Measurements from ENCODE around the gene PDSS2.

- TF ChIP-seq, protein P1, sequence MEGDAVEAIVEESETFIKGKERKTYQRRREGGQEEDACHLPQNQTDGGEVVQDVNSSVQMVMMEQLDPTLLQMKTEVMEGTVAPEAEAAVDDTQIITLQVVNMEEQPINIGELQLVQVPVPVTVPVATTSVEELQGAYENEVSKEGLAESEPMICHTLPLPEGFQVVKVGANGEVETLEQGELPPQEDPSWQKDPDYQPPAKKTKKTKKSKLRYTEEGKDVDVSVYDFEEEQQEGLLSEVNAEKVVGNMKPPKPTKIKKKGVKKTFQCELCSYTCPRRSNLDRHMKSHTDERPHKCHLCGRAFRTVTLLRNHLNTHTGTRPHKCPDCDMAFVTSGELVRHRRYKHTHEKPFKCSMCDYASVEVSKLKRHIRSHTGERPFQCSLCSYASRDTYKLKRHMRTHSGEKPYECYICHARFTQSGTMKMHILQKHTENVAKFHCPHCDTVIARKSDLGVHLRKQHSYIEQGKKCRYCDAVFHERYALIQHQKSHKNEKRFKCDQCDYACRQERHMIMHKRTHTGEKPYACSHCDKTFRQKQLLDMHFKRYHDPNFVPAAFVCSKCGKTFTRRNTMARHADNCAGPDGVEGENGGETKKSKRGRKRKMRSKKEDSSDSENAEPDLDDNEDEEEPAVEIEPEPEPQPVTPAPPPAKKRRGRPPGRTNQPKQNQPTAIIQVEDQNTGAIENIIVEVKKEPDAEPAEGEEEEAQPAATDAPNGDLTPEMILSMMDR (IDR thresholded peaks at IDR 0.05; ENCODE audit: insufficient read depth, low read length, poor library complexity, severe bottlenecking) = no peak
- no peak for TF ChIP-seq EZH2phosphoT487 (conservative IDR thresholded peaks at IDR 0.05; ENCODE audit: low read length)
Measured at GRCh38 chr6:107154131-107154800, 305.1 kb downstream of the PDSS2 start.

All from SU-DHL-6 (cell line).